Fibroblast of lung (primary cell): ENCODE data around the gene COLEC12.

Source experiments
- CTCF ChIP-seq, 2 donors: IDR thresholded peaks in 1 of 2; conservative IDR thresholded peaks in 1 of 2; 1 replicate in 1 of 2; 2 replicates in 1 of 2; pipeline ENCODE4 v1.5.1; 2011 to 2012; ENCODE audit warnings: low read length in 2 of 2, control low read depth in 1 of 2, inconsistent platforms in 1 of 2, low read depth in 1 of 2, mild to moderate bottlenecking in 1 of 2
- EZH2 ChIP-seq: IDR thresholded peaks from 2 replicates; pipeline ENCODE4 v1.5.1; 2012; ENCODE audit warnings: low read length, control low read depth, mild to moderate bottlenecking; ENCODE audit errors: missing control alignments

- TF ChIP-seq CTCF (conservative IDR thresholded peaks at IDR 0.05 in 1 of 2, IDR thresholded peaks at IDR 0.05 in 1 of 2; ENCODE audit: low read depth in 1 of 2, low read length in 2 of 2) (no peak), EZH2 (no peak)
Observed at GRCh38 chr18:533995-534601, 33.6 kb upstream of the COLEC12 start.
